NCI-H345 treated with DMSO at 0.1 percent for 48 hours (cell line): ENCODE data around the gene AJM1.
A peak's percentile ranks its signal among the peaks of the same experiment; 100 is the strongest.
"Not testable (repeated sequence)": the region's sequence is repeated elsewhere in the genome, so short reads cannot be mapped to it uniquely, and the experiment has no call there.

ENCODE experiments used
- DNase-seq: peaks from one replicate; lab custom pipeline; 2025; ENCODE audit not compliant: unreplicated experiment; lab: John Stamatoyannopoulos, UW

The AJM1 gene

DNA sequence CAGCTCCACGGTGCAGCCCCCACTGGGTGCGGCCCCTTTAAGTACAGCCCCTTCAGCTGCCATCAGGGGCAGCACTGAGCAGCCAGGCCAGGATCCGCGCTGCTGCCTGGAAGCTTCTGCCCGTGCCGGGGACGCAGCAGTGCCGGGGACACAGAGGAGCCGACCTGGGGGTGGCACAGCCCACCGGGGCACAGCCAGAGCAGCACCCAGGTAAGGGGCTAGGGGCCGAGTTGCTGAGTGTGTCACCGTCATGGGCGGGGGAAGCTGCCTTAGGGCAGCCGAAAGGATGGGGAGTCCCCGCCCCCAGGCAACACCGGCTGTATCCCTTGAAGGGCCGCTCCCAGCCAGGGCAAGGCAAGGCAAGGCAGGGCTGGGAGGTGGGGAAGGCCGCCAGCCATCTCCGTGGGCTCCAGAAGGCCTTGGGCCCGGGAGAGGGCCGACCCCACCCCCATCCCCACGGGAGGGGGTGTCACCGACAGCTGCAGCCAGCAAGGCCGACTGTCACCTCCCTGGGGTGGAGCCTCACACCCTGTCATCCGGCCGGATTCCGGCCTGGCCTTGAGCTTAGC, at the start of gene AJM1:
Gene AJM1 (plus strand): TSS at position 99 of the 569 bp plus-strand sequence. CDS start 1,937 bp downstream, outside the sequence.
- peak; percentile 63 for DNase-seq

- DNase-seq: no peak
Observed at GRCh38 chr9:136793086-136793946, 49.0 kb upstream of the AJM1 start.

DNA sequence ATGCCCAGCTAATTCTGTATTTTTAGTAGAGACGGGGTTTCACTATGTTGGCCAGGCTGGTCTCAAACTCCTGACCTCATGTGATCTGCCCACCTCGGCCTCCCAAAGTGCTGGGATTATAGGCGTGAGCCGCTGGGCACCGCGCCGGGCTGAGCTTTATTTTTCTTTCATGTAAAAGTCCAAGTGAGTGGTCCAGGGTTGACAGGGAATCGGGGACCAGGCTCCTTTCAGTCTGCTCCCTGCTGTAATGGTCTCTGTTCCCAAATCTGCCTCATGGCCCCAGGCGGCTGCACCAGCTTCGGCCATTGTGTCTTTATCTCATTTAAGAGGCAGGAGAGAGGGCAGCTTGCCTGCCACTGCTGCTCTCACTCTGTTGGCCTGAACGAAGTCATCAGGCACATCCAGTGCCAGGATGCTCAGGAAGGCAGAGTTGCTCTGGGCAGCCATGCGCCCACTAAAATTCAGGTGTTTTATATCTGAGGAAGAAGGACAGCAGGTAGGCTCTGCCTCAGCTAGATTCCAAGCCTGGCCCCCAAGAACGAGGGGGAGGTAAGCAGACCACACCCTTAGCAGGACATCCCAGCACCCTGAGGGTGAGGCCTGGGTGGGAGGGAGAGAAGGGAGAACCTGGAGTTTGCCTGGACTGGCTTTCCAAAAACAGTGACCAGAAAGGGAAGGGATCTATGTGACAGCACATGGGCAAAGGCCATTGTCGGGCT, 47.8 kb upstream of the AJM1 start:
- no peak for DNase-seq

GRCh38 chr9:136795000-136795348, 47.3 kb upstream of the AJM1 start:
- DNase-seq: no peak

- DNase-seq: no peak
Observed at GRCh38 chr9:136796238-136796774, 46.0 kb upstream of the AJM1 start, which contains the start of gene CCDC183. Gene CCDC183, plus strand, starts transcription at chr9:136796338. Its CDS starts 60 bp downstream, at chr9:136796398.

DNA sequence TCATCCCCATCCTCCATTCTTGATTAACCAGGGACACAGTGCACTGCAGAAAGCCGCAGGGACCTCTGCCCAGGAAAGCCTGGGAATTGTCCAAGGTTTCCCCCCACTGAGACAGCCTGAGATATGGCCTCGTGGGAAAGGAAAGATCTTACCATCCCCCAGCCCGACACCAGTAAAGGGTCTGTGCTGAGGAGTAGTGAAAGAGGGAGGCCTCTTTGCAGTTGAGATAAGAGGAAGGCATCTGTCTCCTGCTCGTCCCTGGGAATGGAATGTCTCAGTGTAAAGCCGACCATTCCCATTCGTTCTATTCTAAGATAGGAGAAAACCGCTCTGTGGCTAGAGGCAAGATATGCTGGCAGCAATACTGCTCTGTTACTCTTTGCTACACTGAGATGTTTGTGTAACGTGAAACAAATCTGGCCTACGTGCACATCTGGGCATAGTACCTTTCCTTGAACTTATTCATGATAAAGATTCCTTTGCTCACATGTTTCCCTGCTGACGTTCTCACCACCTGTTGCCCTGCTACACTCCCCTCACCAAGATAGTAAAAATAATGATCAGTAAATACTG, 45.4 kb upstream of the AJM1 start:
- DNase-seq: not testable (repeated sequence)

- DNase-seq: no peak
Observed at GRCh38 chr9:136798708-136799078, 43.6 kb upstream of the AJM1 start.

GRCh38 chr9:136799079-136799853, 43.0 kb upstream of the AJM1 start:
- peak; percentile 40 for DNase-seq

- peak; percentile 89 for DNase-seq
Observed at GRCh38 chr9:136799854-136800657, 42.2 kb upstream of the AJM1 start.

DNA sequence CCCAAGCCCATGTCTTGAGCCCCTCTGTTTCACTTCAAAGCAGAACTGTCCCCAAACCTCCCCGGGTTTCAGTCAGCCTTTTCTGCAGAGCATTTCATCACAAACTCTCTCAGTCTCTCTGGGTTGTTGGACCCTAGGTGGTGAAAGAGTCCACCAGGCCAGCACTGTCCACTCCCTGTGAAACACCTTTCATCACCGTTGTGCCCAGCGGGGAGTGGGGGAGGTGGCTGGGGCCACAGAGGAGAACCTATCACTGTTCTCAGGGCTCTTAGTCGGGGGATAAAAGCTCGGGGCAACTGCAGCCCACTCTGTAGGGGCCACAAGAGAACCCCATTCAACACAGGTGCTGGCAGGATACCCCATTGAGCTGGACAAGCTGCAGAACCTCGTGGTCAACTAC, 40.0 kb upstream of the AJM1 start:
- no peak for DNase-seq

DNA sequence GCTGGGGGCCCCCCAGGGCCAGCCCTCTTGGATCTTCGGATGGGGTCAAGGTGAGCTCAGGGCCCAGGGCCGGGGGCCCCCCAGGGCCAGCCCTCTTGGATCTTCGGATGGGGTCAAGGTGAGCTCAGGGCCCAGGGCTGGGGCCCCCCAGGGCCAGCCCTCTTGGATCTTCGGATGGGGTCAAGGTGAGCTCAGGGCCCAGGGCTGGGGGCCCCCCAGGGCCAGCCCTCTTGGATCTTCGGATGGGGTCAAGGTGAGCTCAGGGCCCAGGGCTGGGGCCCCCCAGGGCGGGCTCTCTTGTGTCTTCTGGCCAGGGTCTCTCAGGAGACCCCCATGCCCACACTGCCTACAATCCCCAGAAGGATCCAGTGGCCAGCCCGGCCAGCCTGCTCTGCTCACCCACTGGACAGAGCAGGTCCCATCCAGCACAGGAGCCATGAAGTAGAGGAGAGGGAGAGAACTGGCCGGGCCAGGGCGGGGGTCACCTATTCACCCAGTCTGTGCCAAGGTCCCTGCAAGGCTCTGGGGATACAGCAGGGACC, 39.2 kb upstream of the AJM1 start:
- DNase-seq: not testable (repeated sequence)

GRCh38 chr9:136803551-136804508, 38.4 kb upstream of the AJM1 start:
- no peak for DNase-seq

GRCh38 chr9:136804509-136805206, 37.6 kb upstream of the AJM1 start:
- no peak for DNase-seq

- DNase-seq: no peak
Observed at GRCh38 chr9:136805207-136805740, 37.0 kb upstream of the AJM1 start.

DNA sequence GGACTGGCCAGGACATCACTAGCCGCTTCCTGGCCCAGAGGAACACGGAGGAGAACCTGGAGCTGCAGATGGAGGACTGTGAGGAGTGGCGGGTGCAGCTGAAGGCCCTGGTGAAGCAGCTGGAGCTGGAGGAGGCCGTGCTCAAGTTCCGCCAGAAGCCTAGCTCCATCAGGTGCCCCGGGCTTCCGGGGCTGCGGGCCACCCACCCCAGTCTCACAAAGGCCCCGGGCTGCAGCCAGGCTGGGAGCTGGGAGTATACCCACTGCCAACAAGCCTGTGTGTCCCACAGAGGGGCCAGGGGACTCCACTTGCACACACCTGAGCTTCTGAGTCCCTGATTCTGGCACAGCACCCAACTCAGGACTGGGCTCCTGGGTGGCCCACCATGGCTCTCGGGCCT, 36.2 kb upstream of the AJM1 start:
- DNase-seq: no peak

DNA sequence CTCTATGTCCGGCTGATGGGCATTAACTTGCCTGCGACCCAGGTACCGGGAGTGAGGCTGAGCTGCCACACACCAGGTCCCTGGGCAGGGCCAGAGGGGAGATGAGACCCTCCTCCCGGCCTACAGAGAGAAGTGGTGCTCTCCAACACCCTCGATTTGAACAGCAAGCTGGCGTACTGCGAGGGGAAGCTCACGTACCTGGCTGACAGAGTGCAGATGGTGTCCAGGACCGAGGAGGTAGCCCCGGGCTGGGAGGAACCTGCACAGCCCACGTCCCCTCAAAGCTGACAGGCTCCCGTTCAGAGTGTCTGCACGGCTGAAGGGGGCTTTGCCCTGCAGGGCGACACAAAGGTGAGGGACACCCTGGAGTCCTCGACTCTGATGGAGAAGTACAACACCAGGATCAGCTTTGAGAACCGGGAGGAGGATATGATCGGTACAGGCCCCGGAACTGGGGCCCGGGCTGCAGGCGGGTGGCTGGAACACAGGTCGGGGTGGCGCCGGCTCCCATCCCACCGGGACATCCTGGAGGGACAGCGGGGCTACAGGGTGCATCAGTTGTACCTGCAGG, 35.6 kb upstream of the AJM1 start:
- DNase-seq: no peak
